Neural cell (in vitro differentiated cells): ENCODE results near the gene AFF2. TPM values are rescaled to one million over a fixed set of nuclear protein-coding genes. Genes with fewer than 3 reads are reported as not detected.

Experiments used
- H2AFZ ChIP-seq: fragments of 200-600, 300-800 bp; sonication (generic), shearing (Covaris generic); 2 replicates; pipeline ENCODE4 v1.6.0; 2014; ENCODE audit warnings: low read depth, mild to moderate bottlenecking, antibody characterized with exemption, low read length, moderate library complexity
- H3F3A ChIP-seq: fragments of 200-600 bp; shearing (Covaris generic); 2 replicates; pipeline ENCODE4 v1.6.1; 2016; ENCODE audit warnings: mild to moderate bottlenecking, moderate library complexity, mixed read lengths, antibody characterized with exemption, low read length; ENCODE audit not compliant: insufficient read depth, poor library complexity, severe bottlenecking
- H3K27ac ChIP-seq: fragments of 200-600, 300-800 bp; sonication (generic), shearing (Covaris generic); 2 replicates; pipeline ENCODE4 v1.5.1; 2014; ENCODE audit warnings: mild to moderate bottlenecking, low read length, moderate library complexity
- H3K27me3 ChIP-seq: fragments of 300-800, 200-600 bp; sonication (generic), shearing (Covaris generic); 2 replicates; pipeline ENCODE4 v1.6.0; 2014; ENCODE audit warnings: mild to moderate bottlenecking, low read depth, low read length, moderate library complexity; ENCODE audit not compliant: insufficient read depth
- H3K36me3 ChIP-seq: fragments of 300-800, 200-600 bp; sonication (generic), shearing (Covaris generic); 2 replicates; pipeline ENCODE4 v1.5.1; 2014; ENCODE audit warnings: mild to moderate bottlenecking, antibody characterized with exemption, low read length, moderate library complexity; ENCODE audit not compliant: insufficient read depth
- H3K4me2 ChIP-seq: fragments of 300-800, 200-600 bp; sonication (generic), shearing (Covaris generic); 2 replicates; pipeline ENCODE4 v1.6.0; 2014; ENCODE audit warnings: mild to moderate bottlenecking, low read length
- H3K4me3 ChIP-seq: fragments of 300-800, 200-600 bp; sonication (generic), shearing (Covaris generic); 2 replicates; pipeline ENCODE4 v1.5.1; 2014; ENCODE audit warnings: mild to moderate bottlenecking, low read length, moderate library complexity
- H3K79me2 ChIP-seq: fragments of 200-600 bp; shearing (Covaris generic); replicated peaks from 2 replicates; pipeline ENCODE4 v1.6.0; 2014; ENCODE audit warnings: mild to moderate bottlenecking, low read length, moderate library complexity; ENCODE audit not compliant: insufficient read depth
- H3K9ac ChIP-seq: fragments of 300-800, 200-600 bp; sonication (generic), shearing (Covaris generic); 2 replicates; pipeline ENCODE4 v1.6.1; 2016; ENCODE audit warnings: mild to moderate bottlenecking, low read length, mixed read lengths
- H3K9me2 ChIP-seq: fragments of 200-600 bp; shearing (Covaris generic); 2 replicates; pipeline ENCODE4 v1.6.1; 2016; ENCODE audit warnings: mild to moderate bottlenecking, low read length, mixed read lengths; ENCODE audit not compliant: insufficient read depth
- H3K9me3 ChIP-seq: fragments of 200-600, 300-800 bp; sonication (generic), shearing (Covaris generic); 2 replicates; pipeline ENCODE4 v1.6.1; 2016; ENCODE audit warnings: mild to moderate bottlenecking, mixed run types, low read length, moderate library complexity, mixed read lengths
- H4K20me1 ChIP-seq: fragments of 200-600 bp; shearing (Covaris generic); 2 replicates; pipeline ENCODE4 v1.6.1; 2016; ENCODE audit warnings: mild to moderate bottlenecking, mixed run types; ENCODE audit not compliant: insufficient read depth
- CTCF ChIP-seq: fragments of 450-650 bp; IDR thresholded peaks from 2 replicates; pipeline ENCODE4 v1.5.1; 2014; ENCODE audit warnings: antibody characterized with exemption, mild to moderate bottlenecking, moderate library complexity; ENCODE audit not compliant: poor library complexity, severe bottlenecking
- EP300 ChIP-seq: fragments of 450-650 bp; conservative IDR thresholded peaks from 2 replicates; pipeline ENCODE4 v1.6.1; 2014; ENCODE audit warnings: antibody characterized with exemption, mild to moderate bottlenecking, moderate library complexity; ENCODE audit not compliant: poor library complexity, severe bottlenecking
- EZH2 ChIP-seq: fragments of 200-600, 300-800 bp; shearing (Covaris generic), sonication (generic); IDR thresholded peaks from 2 replicates; pipeline ENCODE4 v1.6.1; 2014; ENCODE audit warnings: antibody characterized with exemption, low read length, borderline replicate concordance, mild to moderate bottlenecking; ENCODE audit not compliant: insufficient read depth, poor library complexity, severe bottlenecking
- MXI1 ChIP-seq: fragments of 450-650 bp; conservative IDR thresholded peaks from 2 replicates; pipeline ENCODE4 v1.6.1; 2014; ENCODE audit warnings: antibody characterized with exemption, mild to moderate bottlenecking; ENCODE audit not compliant: poor library complexity, severe bottlenecking
- POLR2AphosphoS5 ChIP-seq: IDR thresholded peaks from 2 replicates; pipeline ENCODE4 v1.6.1; 2012
- RAD21 ChIP-seq: fragments of 450-650 bp; conservative IDR thresholded peaks from 2 replicates; pipeline ENCODE4 v1.6.1; 2014; ENCODE audit warnings: antibody characterized with exemption, mild to moderate bottlenecking, moderate library complexity
- SMC3 ChIP-seq: fragments of 450-650 bp; conservative IDR thresholded peaks from 2 replicates; pipeline ENCODE4 v1.6.1; 2014; ENCODE audit warnings: antibody characterized with exemption, mild to moderate bottlenecking, moderate library complexity; ENCODE audit not compliant: poor library complexity
- TAF1 ChIP-seq: IDR thresholded peaks from 2 replicates; pipeline ENCODE4 v1.6.1; 2012; ENCODE audit warnings: low read depth
- polyA plus RNA-seq: library from polyadenylated mRNA; depleted of rRNA; stranded (reverse); fragments of >200 nt; gene quantifications from 2 replicates; pipeline ENCODE4 v1.2.3, GENCODE V29; 2014
- TF ChIP-seq, protein P1 (sequence below): IDR thresholded peaks from 2 replicates; pipeline ENCODE4 v1.6.1; 2012; ENCODE audit warnings: borderline replicate concordance

Gene AFF2
- polyA plus RNA-seq, 1 donor from 2014 or later: 10.5 TPM

GRCh38 chrX:149022485-149022884, 522.1 kb downstream of the AFF2 start:
- Histone ChIP-seq H3K27me3 (no peaks in the 10 kb centered on the region), H3K4me3 (no peak overlapping the region), H3K9ac (no peak overlapping the region), H2AFZ (no peak overlapping the region), H3K79me2 (no peaks in the 10 kb centered on the region), H3K4me2 (no peak overlapping the region), H3K36me3 (no peaks in the 10 kb centered on the region), H3K9me3 (no peaks in the 10 kb centered on the region), H3K27ac (no peak overlapping the region), H3F3A (no peaks in the 10 kb centered on the region), H3K9me2 (no peaks in the 10 kb centered on the region), H4K20me1 (no peaks in the 10 kb centered on the region)
- no peak for TF ChIP-seq SMC3
- no peak for TF ChIP-seq MXI1
- TF ChIP-seq, protein P1, sequence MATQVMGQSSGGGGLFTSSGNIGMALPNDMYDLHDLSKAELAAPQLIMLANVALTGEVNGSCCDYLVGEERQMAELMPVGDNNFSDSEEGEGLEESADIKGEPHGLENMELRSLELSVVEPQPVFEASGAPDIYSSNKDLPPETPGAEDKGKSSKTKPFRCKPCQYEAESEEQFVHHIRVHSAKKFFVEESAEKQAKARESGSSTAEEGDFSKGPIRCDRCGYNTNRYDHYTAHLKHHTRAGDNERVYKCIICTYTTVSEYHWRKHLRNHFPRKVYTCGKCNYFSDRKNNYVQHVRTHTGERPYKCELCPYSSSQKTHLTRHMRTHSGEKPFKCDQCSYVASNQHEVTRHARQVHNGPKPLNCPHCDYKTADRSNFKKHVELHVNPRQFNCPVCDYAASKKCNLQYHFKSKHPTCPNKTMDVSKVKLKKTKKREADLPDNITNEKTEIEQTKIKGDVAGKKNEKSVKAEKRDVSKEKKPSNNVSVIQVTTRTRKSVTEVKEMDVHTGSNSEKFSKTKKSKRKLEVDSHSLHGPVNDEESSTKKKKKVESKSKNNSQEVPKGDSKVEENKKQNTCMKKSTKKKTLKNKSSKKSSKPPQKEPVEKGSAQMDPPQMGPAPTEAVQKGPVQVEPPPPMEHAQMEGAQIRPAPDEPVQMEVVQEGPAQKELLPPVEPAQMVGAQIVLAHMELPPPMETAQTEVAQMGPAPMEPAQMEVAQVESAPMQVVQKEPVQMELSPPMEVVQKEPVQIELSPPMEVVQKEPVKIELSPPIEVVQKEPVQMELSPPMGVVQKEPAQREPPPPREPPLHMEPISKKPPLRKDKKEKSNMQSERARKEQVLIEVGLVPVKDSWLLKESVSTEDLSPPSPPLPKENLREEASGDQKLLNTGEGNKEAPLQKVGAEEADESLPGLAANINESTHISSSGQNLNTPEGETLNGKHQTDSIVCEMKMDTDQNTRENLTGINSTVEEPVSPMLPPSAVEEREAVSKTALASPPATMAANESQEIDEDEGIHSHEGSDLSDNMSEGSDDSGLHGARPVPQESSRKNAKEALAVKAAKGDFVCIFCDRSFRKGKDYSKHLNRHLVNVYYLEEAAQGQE: no peak
- TF ChIP-seq EP300: no peak
- TF ChIP-seq POLR2AphosphoS5: no peak
- no peak for TF ChIP-seq TAF1
- no peak for TF ChIP-seq EZH2
- no peak for TF ChIP-seq RAD21

DNA sequence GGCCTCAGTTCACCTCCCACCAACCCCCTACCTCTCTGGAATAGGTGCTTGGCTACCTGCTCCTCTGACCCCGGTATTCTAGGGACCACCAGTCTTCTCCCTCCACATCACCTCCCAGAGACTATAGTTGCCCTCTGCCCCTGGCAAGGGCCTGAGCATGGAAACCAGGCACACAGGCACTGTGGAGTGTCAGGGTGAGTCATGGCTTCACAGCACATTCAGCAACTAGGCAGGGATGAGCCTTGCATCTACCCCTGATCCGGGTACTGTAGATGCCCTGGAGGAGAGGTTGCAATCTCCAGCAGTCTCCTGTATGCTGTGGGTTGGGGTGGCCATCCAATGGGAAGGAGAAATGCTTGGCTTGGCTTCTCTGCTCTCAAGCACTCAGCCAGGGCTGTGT, 532.0 kb downstream of the AFF2 start:
- Histone ChIP-seq H3K9ac (no peak overlapping the region), H2AFZ (no peak overlapping the region), H3K27me3 (no peaks in the 10 kb centered on the region), H3K9me2 (no peaks in the 10 kb centered on the region), H3F3A (no peaks in the 10 kb centered on the region), H4K20me1 (no peaks in the 10 kb centered on the region), H3K9me3 (no peaks in the 10 kb centered on the region), H3K79me2 (no peaks in the 10 kb centered on the region), H3K4me3 (no peak overlapping the region), H3K27ac (no peak overlapping the region), H3K36me3 (no peaks in the 10 kb centered on the region), H3K4me2 (no peak overlapping the region)
- TF ChIP-seq POLR2AphosphoS5 (no peak), MXI1 (no peak), EP300 (no peak), RAD21 (no peak), CTCF (no peak), EZH2 (no peak), TAF1 (no peak), SMC3 (no peak)
- TF ChIP-seq, protein P1: no peak
